NCI-H2196 treated with DMSO at 0.1 percent for 48 hours (cell line): ENCODE results near the gene ZNF410.
A peak's percentile ranks its signal among the peaks of the same experiment; 100 is the strongest.
"Not testable (repeated sequence)": the region's sequence is repeated elsewhere in the genome, so short reads cannot be mapped to it uniquely, and the experiment has no call there.

Experiments
- DNase-seq: peaks from one replicate; lab custom pipeline; 2025; ENCODE audit not compliant: unreplicated experiment; lab: John Stamatoyannopoulos, UW

The ZNF410 gene

DNA sequence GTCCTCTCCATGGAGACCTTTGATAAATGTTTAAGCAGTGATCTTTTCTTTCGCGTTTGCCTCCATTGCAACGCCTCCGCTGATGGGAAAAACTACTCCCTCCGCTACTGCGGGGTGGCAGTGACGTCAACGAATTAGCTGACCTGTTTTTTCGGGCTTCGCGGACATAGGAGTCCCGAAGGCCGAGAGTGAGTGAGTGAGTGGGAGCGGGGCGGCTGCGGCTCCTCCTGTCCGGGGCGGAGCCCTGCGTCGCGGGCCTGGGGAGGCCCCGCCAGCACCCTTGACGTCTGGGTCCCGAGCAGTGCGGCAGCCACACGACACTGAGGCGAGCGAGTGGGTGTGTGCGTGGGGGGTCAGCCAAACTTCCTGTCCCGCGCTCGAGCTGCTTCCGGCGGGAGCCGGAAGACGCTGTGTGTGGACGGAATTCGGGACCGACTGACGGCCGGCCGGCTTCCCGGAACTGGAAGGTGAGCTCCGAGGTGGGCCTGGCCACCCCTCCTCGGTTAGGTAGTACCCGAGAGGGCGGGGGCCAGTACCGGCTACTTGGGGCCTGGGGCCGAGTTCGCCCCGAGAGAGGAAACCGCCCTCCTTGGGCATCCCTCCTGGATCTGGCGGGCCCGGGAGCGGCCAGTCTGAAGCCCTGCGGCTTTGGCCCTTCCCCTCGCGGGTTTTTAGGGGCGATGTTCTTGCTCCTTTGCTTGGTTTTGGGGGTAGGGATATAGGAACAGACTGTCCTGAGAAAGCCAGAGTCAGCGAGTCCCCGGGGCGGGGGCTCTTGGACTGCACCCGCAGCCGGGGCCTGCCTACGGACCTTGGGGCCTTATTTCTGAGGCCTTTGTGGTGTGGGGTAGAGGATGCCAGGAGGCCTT lies at the start of gene ZNF410:
Gene ZNF410, plus strand, starts transcription at position 411 of the 869 bp plus-strand sequence. CDS start 5,317 bp downstream, outside the sequence.
- DNase-seq: peak; percentile 96

GRCh38 chr14:73838293-73839034 lies 48.2 kb upstream of the ZNF410 start:
- DNase-seq: not testable (repeated sequence)

- no peak for DNase-seq
These were observed 44.5 kb upstream of the ZNF410 start for GRCh38 chr14:73842201-73842600.

DNA sequence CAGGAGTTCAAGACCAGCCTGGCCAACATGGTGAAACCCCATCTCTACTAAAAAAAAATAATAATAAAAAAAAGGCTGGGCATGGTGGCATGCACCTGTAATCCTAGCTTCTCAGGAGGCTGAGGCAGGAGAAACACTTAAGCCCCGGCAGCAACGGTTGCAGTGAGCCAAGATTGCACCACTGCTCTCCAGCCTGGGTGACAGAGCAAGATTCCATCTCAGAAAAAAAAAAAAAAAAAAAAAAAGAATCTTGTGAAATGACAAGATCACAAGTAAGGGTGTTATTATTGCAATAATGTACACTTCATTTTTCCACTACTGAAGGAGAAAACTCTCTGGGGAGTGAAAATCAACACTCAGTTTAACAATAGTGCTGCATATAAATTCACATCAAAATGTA lies 43.8 kb upstream of the ZNF410 start:
- no peak for DNase-seq

GRCh38 chr14:73843296-73843695 lies 43.4 kb upstream of the ZNF410 start:
- no peak for DNase-seq

- no peak for DNase-seq
These were observed 39.7 kb upstream of the ZNF410 start for GRCh38 chr14:73846947-73847346.

DNA sequence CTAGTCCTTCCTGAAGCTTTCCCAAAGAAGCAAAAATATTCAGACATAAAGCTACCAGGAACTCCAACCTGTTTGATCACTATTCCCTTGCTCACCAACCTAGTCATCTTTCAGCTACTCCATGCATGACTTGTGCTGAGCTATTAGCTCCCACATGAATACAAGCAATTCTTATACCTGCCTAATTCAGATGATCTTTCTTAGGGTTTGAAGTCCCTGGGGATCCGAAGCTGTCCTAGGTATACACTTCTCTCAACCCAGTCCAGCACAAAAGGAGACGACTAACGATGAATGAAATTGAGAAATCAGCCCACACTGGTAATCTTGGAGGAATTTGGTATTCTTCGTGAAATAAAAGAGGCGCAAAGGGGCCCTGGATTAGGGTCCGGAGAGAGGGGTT lies 35.7 kb upstream of the ZNF410 start:
- DNase-seq: no peak

DNA sequence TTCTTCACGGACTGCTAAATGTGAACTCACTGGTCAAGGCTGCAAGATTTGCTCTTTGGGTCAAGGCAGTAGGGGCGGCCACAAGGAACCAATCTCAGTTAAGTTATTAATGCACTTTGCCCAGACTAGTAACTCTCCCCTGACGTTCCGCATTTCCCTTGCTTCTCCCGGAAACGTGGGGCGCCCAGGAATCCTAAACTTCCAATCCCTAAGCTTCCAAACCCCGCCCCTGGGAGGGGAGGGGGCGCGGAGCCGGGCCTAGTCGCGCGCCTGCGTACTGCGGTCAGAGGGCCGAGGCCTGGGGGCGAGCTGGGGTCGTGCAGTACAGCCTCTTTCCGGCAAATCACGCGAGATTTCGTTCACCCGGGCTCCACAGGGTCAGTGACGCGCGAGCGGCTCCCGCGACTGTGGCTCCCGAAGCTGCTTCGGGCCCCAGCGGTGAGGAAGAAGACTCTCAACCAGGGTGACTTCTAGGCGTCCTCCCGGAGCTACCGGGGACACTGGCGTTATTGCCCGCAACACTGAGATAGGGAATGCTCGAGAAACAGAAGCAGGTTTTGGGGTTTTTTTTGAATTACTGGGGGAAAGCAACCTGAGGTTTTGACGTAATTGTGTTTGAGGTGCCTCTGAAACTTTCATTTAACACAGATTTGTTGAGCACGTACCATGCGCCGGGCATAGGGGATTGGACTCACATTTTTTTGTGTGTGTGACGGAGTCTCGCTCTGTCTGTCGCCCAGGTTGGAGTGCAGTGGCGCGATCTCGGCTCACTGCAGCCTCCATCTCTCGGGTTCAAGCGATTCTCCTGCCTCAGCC lies 34.9 kb upstream of the ZNF410 start, which contains the start of gene PTGR2:
Gene PTGR2, plus strand, starts transcription at position 265 of the 816 bp plus-strand sequence. CDS start 7,032 bp downstream, outside the sequence.
- DNase-seq: peak; percentile 81

DNA sequence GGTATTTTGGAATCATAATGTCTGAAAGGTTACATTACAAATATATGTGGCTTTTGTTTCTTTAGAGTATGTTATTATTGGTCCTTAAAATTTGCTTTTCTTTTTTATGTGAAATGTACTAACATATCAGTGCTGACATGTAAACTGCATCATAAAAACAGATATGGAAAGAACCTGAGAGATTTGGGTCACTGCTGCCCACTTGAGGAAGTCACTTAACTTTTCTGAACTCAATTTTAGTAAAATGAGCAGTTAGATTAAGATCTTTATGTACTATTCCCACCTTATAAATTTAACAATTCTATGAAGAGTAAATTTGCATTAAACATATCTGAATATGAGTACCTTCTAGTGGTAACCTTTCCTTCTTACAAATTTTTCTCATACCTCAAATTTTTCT lies 27.5 kb upstream of the ZNF410 start:
- no peak for DNase-seq

GRCh38 chr14:73861073-73861472 lies 25.6 kb upstream of the ZNF410 start:
- no peak for DNase-seq

- DNase-seq: no peak
These were observed 24.2 kb upstream of the ZNF410 start for GRCh38 chr14:73862480-73862879.

DNA sequence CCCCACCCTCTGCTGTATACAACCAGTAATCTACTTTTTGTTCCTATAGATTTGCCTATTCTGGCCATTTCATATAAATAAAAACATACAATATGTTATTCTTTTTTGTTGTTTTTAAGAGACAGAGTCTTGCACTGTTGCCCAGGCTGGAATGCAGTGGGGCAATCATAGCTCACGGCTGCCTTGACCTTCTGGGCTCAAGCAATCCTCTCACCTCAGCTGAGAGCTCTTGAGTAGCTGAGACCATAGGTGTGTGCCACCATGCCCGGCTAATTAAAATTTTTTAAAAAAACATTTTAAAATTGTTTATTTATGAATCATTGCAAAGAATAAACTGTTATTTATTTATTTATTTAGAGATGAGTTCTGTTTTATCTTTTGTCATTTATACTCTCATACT lies 23.4 kb upstream of the ZNF410 start:
- DNase-seq: no peak

DNA sequence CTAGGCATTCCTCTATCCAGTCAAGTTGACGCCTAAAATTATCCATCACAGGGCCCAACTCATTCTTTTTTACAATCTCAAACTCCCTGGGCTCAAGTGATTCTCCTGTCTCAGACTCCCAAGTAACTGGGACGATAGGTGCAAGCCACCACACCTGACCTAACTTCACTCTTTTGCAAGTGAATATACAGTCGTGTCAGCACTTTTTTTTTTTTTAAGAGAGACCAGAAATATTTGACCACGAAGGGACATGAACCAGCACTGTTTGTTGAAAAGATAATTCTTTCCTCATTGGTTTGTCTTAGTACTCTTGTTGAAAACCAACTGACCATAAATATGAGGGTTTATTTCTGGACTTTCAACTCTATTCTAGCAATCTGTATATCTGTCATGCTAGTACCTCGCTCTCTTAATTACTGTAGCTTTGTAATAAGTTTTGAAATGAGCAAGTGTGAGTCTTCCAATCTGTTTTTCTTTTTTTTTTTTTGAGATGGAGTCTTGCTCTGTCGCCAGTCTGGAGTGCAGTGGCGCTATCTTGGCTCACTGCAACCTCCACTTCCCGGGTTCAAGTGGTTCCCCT lies 21.0 kb upstream of the ZNF410 start:
- DNase-seq: no peak

DNA sequence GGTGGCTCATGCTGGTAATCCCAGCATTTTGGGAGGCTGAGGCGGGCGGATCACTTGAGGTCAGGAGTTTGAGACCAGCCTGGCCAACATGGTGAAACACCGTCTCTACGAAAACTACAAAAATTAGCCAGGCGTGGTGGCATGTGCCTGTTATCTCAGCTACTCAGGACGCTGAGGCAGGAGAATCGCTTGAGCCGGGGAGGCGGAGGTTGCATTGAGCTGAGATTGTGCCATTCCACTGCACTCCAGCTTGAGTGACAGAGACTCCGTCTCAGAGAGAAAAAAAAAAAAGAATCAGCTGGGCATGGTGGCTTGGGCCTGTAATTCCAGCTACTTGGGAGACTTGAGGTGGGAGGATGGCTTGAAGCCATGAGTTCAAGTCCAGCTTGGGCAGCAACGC lies 16.9 kb upstream of the ZNF410 start:
- DNase-seq: not testable (repeated sequence)

DNA sequence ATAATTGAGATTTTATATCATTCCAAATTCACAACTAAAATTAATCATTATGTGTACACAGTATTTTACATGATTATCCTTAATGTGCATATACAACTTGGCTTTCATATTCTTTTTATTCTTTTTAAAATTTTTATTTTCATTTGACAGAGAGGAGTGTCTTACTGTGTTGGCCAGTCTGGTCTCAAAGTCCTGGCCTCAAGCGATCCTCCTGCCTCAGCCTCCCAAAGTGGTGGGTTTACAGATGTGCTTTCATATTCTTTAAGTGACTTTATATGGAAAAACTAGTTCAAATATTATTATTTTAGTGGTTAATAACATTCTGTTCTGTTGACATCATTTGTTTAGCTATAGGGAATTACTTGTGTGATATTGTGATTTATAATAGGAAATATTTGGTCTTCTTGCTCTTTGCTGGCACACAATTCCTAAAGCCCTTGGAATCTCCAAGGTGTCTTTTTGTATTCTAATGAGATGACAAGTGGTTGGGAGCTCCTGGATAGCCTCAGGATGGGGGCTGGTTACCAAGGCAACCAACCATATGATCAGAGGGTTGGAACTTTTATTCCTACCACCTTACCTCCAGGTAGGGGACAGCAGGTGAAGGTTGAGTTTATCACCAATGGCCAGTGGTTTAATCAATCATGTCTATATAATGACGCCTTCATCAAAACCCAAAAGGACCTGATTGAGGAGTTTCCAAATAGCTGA lies 16.0 kb upstream of the ZNF410 start:
- DNase-seq: no peak

GRCh38 chr14:73873660-73874059 lies 13.0 kb upstream of the ZNF410 start:
- DNase-seq: no peak

GRCh38 chr14:73877790-73878189 lies 8.9 kb upstream of the ZNF410 start:
- no peak for DNase-seq

GRCh38 chr14:73878436-73878835 lies 8.2 kb upstream of the ZNF410 start:
- no peak for DNase-seq

DNA sequence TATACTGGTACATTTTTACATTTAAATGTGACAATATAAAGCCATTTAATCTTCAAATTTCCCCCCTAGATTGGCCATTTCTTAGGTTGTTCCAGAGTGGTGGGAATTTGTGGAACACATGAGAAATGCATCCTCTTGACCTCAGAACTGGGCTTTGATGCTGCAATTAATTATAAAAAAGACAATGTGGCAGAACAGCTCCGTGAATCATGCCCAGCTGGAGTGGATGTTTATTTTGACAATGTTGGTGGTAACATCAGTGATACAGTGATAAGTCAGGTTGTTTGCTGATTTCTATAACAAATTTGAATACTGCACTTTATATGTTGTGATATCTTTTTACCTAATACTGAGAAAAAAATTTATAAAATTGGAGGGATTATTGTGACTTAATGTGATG lies 7.6 kb upstream of the ZNF410 start:
- DNase-seq: no peak
